WTC11 (cell line): ENCODE data around the gene SIN3B. TPM values are rescaled to one million over a fixed set of nuclear protein-coding genes. Genes with fewer than 3 reads are reported as not detected.

Source experiments
- ATAC-seq: fragments of 200-7000 bp; cut with Tn5 transposase; 2 replicates; pipeline ENCODE4 v1.10.0; 2021; ENCODE audit warnings: mild to moderate bottlenecking, moderate library complexity
- CTCF ChIA-PET: fragments of 300-600 bp; sonication (Branson Sonifier 250); formaldehyde crosslinking; loops from one replicate; lab custom pipeline; 2021; ENCODE audit warnings: antibody characterized with exemption; lab: Charles Lee
- POLR2A ChIA-PET: fragments of 350-600 bp; sonication (Branson Sonifier 250); formaldehyde crosslinking; loops from one replicate; lab custom pipeline; 2021; ENCODE audit warnings: antibody characterized with exemption; lab: Charles Lee
- DNase-seq: peaks from one replicate; pipeline ENCODE4 v3.0.0; 2021; ENCODE audit warnings: low spot score
- H3K27ac Mint-ChIP-seq: 2 replicates; pipeline ENCODE4 v1.8.0; 2021; ENCODE audit warnings: mixed read lengths
- H3K27me3 Mint-ChIP-seq: 2 replicates; pipeline ENCODE4 v1.8.0; 2021; ENCODE audit warnings: low read depth, mild to moderate bottlenecking, moderate library complexity, mixed read lengths
- H3K36me3 Mint-ChIP-seq: 2 replicates; pipeline ENCODE4 v1.8.0; 2021; ENCODE audit warnings: mixed read lengths
- H3K4me1 Mint-ChIP-seq: 2 replicates; pipeline ENCODE4 v1.8.0; 2022; ENCODE audit warnings: mixed read lengths
- H3K4me3 Mint-ChIP-seq: 2 replicates; pipeline ENCODE4 v1.8.0; 2021; ENCODE audit warnings: mild to moderate bottlenecking, moderate library complexity, mixed read lengths
- H3K9me3 Mint-ChIP-seq: 2 replicates; pipeline ENCODE4 v1.8.0; 2021; ENCODE audit warnings: mixed read lengths
- AFF4 ChIP-seq: sonication (generic); formaldehyde crosslinking; IDR thresholded peaks from 2 replicates; pipeline ENCODE4 v1.8.1; 2023; ENCODE audit warnings: mild to moderate bottlenecking, missing genetic modification reagents, borderline replicate concordance
- AR ChIP-seq: fragments of 250-450 bp; sonication (Bioruptor Pico); IDR thresholded peaks from 2 replicates; pipeline ENCODE4 v1.9.0; 2021; ENCODE audit warnings: mild to moderate bottlenecking
- CBFB ChIP-seq: sonication (generic); formaldehyde crosslinking; IDR thresholded peaks from 2 replicates; pipeline ENCODE4 v1.8.1; 2022; ENCODE audit warnings: mild to moderate bottlenecking, low read depth, missing genetic modification reagents
- CREM ChIP-seq: sonication (generic); formaldehyde crosslinking; IDR thresholded peaks from 2 replicates; pipeline ENCODE4 v1.8.1; 2022; ENCODE audit warnings: mild to moderate bottlenecking, missing genetic modification reagents, moderate library complexity
- E2F1 ChIP-seq: sonication (generic); formaldehyde crosslinking; IDR thresholded peaks from 2 replicates; pipeline ENCODE4 v1.8.0; 2022; ENCODE audit warnings: mild to moderate bottlenecking, missing genetic modification reagents
- ESRRA ChIP-seq: sonication (generic); formaldehyde crosslinking; IDR thresholded peaks from 2 replicates; pipeline ENCODE4 v1.8.1; 2022; ENCODE audit warnings: mild to moderate bottlenecking, missing genetic modification reagents, borderline replicate concordance
- GABPB1 ChIP-seq: sonication (generic); formaldehyde crosslinking; IDR thresholded peaks from 2 replicates; pipeline ENCODE4 v1.8.1; 2023; ENCODE audit warnings: mild to moderate bottlenecking, missing genetic modification reagents
- IRF2 ChIP-seq: sonication (generic); formaldehyde crosslinking; IDR thresholded peaks from 2 replicates; pipeline ENCODE4 v1.8.0; 2022; ENCODE audit warnings: low read depth, missing genetic modification reagents, borderline replicate concordance
- NFYB ChIP-seq: sonication (generic); formaldehyde crosslinking; conservative IDR thresholded peaks from 2 replicates; pipeline ENCODE4 v1.8.0; 2022; ENCODE audit warnings: low read depth, missing genetic modification reagents
- NR1H2 ChIP-seq: sonication (generic); formaldehyde crosslinking; IDR thresholded peaks from 2 replicates; pipeline ENCODE4 v1.9.0; 2021; ENCODE audit warnings: mild to moderate bottlenecking, moderate library complexity, missing genetic modification reagents
- SP1 ChIP-seq: sonication (generic); formaldehyde crosslinking; conservative IDR thresholded peaks from 2 replicates; pipeline ENCODE4 v1.8.1; 2022; ENCODE audit warnings: missing genetic modification reagents
- ZBTB43 ChIP-seq: sonication (generic); formaldehyde crosslinking; IDR thresholded peaks from 2 replicates; pipeline ENCODE4 v1.8.1; 2023; ENCODE audit warnings: mild to moderate bottlenecking, missing genetic modification reagents
- ZNF138 ChIP-seq: sonication (generic); formaldehyde crosslinking; conservative IDR thresholded peaks from 2 replicates; pipeline ENCODE4 v1.8.1; 2022; ENCODE audit warnings: mild to moderate bottlenecking, moderate library complexity, missing genetic modification reagents
- ZNF263 ChIP-seq: sonication (generic); formaldehyde crosslinking; IDR thresholded peaks from 2 replicates; pipeline ENCODE4 v1.8.1; 2022; ENCODE audit warnings: low read depth, mild to moderate bottlenecking, moderate library complexity, missing genetic modification reagents
- ZNF317 ChIP-seq: sonication (generic); formaldehyde crosslinking; IDR thresholded peaks from 2 replicates; pipeline ENCODE4 v1.8.1; 2023; ENCODE audit warnings: low read depth, mild to moderate bottlenecking, moderate library complexity, missing genetic modification reagents, borderline replicate concordance
- total RNA-seq: library from RNA; stranded (reverse); gene quantifications from 3 replicates; pipeline ENCODE4 v1.2.3, GENCODE V29; 2021
- TF ChIP-seq, protein P1 (sequence below): fragments of 250-450 bp; sonication (Bioruptor Pico); IDR thresholded peaks from 2 replicates; pipeline ENCODE4 v1.8.0; 2021; ENCODE audit warnings: mild to moderate bottlenecking
- TF ChIP-seq, protein P2 (sequence below): sonication (generic); formaldehyde crosslinking; IDR thresholded peaks from 2 replicates; pipeline ENCODE4 v1.8.1; 2023; ENCODE audit warnings: mild to moderate bottlenecking, missing genetic modification reagents

SIN3B gene
- total RNA-seq, 1 experiment from 2014 or later, result 87.7 TPM

DNA sequence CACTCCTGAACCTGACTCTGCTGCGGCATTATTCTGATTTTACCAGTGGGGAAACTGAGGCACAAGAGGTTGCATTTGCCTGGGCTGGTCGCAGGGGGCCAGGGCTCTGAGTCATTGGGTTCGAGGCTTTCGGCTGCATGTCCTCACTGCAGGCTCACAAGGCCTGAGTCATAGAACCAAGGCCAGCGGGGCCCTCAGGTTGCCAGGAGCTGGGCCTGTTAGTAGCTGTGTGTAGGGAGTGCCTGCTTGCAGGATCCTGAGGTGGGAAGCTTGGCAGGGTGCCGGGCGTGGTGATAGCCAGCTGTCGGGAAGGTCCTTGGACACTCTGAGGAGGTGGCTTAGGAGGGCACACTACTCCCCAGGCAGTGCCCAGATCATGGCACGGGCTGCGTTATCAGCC, 38.0 kb downstream of the SIN3B start:
- ATAC-seq (no peak), DNase-seq (no peak)
- POLR2A ChIA-PET, result no interaction called here
- H3K9me3 Mint-ChIP-seq, result no peaks in the 10 kb centered on the region
- H3K27me3 Mint-ChIP-seq, result no peaks in the 10 kb centered on the region
- no peak overlapping the region for H3K27ac Mint-ChIP-seq
- peaks cover 50% of the 10 kb centered on the region for H3K36me3 Mint-ChIP-seq
- no peak overlapping the region for H3K4me3 Mint-ChIP-seq
- no peaks in the 10 kb centered on the region for H3K4me1 Mint-ChIP-seq
- CTCF ChIA-PET, result no interaction called here
- no peak for TF ChIP-seq CBFB (CRISPR knock-in tag)
- TF ChIP-seq, protein P1, sequence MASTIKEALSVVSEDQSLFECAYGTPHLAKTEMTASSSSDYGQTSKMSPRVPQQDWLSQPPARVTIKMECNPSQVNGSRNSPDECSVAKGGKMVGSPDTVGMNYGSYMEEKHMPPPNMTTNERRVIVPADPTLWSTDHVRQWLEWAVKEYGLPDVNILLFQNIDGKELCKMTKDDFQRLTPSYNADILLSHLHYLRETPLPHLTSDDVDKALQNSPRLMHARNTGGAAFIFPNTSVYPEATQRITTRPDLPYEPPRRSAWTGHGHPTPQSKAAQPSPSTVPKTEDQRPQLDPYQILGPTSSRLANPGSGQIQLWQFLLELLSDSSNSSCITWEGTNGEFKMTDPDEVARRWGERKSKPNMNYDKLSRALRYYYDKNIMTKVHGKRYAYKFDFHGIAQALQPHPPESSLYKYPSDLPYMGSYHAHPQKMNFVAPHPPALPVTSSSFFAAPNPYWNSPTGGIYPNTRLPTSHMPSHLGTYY (CRISPR knock-in tag), result no peak
- no peak for TF ChIP-seq ZNF317 (CRISPR knock-in tag)
- TF ChIP-seq ZNF263 (CRISPR knock-in tag), result no peak
- no peak for TF ChIP-seq CREM (CRISPR knock-in tag)
- TF ChIP-seq GABPB1 (CRISPR knock-in tag), result no peak
- TF ChIP-seq AFF4 (CRISPR knock-in tag), result no peak
- no peak for TF ChIP-seq NR1H2 (CRISPR knock-in tag)
- no peak for TF ChIP-seq E2F1 (CRISPR knock-in tag)
- TF ChIP-seq, protein P2, sequence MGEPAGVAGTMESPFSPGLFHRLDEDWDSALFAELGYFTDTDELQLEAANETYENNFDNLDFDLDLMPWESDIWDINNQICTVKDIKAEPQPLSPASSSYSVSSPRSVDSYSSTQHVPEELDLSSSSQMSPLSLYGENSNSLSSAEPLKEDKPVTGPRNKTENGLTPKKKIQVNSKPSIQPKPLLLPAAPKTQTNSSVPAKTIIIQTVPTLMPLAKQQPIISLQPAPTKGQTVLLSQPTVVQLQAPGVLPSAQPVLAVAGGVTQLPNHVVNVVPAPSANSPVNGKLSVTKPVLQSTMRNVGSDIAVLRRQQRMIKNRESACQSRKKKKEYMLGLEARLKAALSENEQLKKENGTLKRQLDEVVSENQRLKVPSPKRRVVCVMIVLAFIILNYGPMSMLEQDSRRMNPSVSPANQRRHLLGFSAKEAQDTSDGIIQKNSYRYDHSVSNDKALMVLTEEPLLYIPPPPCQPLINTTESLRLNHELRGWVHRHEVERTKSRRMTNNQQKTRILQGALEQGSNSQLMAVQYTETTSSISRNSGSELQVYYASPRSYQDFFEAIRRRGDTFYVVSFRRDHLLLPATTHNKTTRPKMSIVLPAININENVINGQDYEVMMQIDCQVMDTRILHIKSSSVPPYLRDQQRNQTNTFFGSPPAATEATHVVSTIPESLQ, result no peak
- no peak for TF ChIP-seq ZBTB43 (CRISPR knock-in tag)
- TF ChIP-seq SP1 (CRISPR knock-in tag), result no peak
- no peak for TF ChIP-seq ESRRA
- no peak for TF ChIP-seq AR
- TF ChIP-seq NFYB (CRISPR knock-in tag), result no peak
- no peak for TF ChIP-seq IRF2
- TF ChIP-seq ZNF138 (CRISPR knock-in tag), result no peak
